Kidney (tissue), 14 donors: ENCODE results near the gene RETREG3. TPM values are rescaled to one million over a fixed set of nuclear protein-coding genes. Genes with fewer than 3 reads are reported as not detected.
A peak's percentile ranks its signal among the peaks of the same experiment; 100 is the strongest.
"Not testable (repeated sequence)": the region's sequence is repeated elsewhere in the genome, so short reads cannot be mapped to it uniquely, and the experiment has no call there.

ENCODE experiments used
- DNase-seq, 5 donors: peaks; one replicate each; pipeline ENCODE4 v3.0.0-alpha.2; 2013 to 2020
- FAIRE-seq: peaks from 2 replicates; lab custom pipeline; 2012; peaks lifted over from hg19 to GRCh38; lab: Jason Lieb, UNC
- H3K27ac ChIP-seq, 2 donors: one replicate each; pipeline ENCODE4 v1.7.0; 2013; ENCODE audit warnings: low read depth in 2 of 2, low read length in 2 of 2, inconsistent platforms in 1 of 2
- H3K27me3 ChIP-seq: one replicate; pipeline ENCODE4 v1.7.1; 2013; ENCODE audit warnings: low read length, inconsistent platforms; ENCODE audit not compliant: control insufficient read depth, insufficient read depth
- H3K36me3 ChIP-seq, 3 donors: one replicate each; pipeline versions ENCODE4 v1.7.0 to v1.7.1; 2013; ENCODE audit warnings: low read length in 3 of 3, control low read depth in 1 of 3, inconsistent platforms in 1 of 3; ENCODE audit not compliant: insufficient read depth in 3 of 3, control insufficient read depth in 2 of 3
- H3K4me1 ChIP-seq, 3 donors: one replicate each; pipeline versions ENCODE4 v1.7.0 to v1.7.1; 2013; ENCODE audit warnings: low read length in 3 of 3, inconsistent platforms in 1 of 3, low read depth in 1 of 3; ENCODE audit not compliant: control insufficient read depth in 2 of 3, insufficient read depth in 2 of 3
- H3K4me3 ChIP-seq, 3 donors: one replicate each; pipeline versions ENCODE4 v1.7.0 to v1.8.1; 2013; ENCODE audit warnings: low read length in 3 of 3, control low read depth in 1 of 3, inconsistent platforms in 1 of 3
- H3K9ac ChIP-seq, 3 donors: one replicate each; pipeline versions ENCODE4 v1.7.0 to v1.7.1; 2013; ENCODE audit warnings: low read length in 3 of 3, control low read depth in 1 of 3, inconsistent platforms in 1 of 3
- H3K9me3 ChIP-seq, 3 donors: one replicate each; pipeline versions ENCODE4 v1.7.0 to v1.7.1; 2013; ENCODE audit warnings: low read length in 3 of 3, control low read depth in 1 of 3, inconsistent platforms in 1 of 3; ENCODE audit not compliant: control insufficient read depth in 2 of 3, insufficient read depth in 1 of 3
- intact Hi-C: fragments of 100-400 bp; cut with DNase I; formaldehyde crosslinking; loops from one replicate; pipeline ENCODE4 v1.11.1; 2022
- polyA plus RNA-seq: library from polyadenylated mRNA; stranded (reverse); fragments of 350-450 nt; fragmentation: Illumina TruSeq; extraction: RNeasy Lipid Tissue Mini Kit (QIAGEN cat#74804); gene quantifications from one replicate; pipeline ENCODE4 v1.2.3, GENCODE V29; 2014; ENCODE audit warnings: low read depth, low replicate concordance; ENCODE audit not compliant: insufficient read depth
- total RNA-seq: library from RNA; stranded (reverse); fragmentation: NEBNext Ultra II Directional; extraction: Animal tissue kit (Norgen Biotek cat#: 25700); gene quantifications from one replicate; pipeline ENCODE4 v1.2.1, GENCODE V29; 2021
- TF ChIP-seq, protein P1 (sequence below): IDR thresholded peaks from 3 replicates; pipeline ENCODE4 v1.5.1; 2012; ENCODE audit warnings: mild to moderate bottlenecking, moderate library complexity, borderline replicate concordance; ENCODE audit not compliant: insufficient read depth; ENCODE audit errors: extremely low read depth
- donor health status: control.
- donor health status: control.
- donor health status: control.
- donor health status: control.
- donor health status: control.
- donor health status: DM: yes; HTN: yes; CAD: no.
- donor health status: Normal renal cell carcinoma (clear cell type).

The RETREG3 gene
- total and polyA plus RNA-seq, 2 donors from 2014 or later, result 22.6 to 69.5 TPM

GRCh38 chr17:42632949-42633444 is 23.8 kb upstream of the RETREG3 start:
- no peak for FAIRE-seq
- no peak overlapping the region for H3K4me3 ChIP-seq
- no peaks in the 10 kb centered on the region for H3K27me3 ChIP-seq
- no peaks in the 10 kb centered on the region for H3K9me3 ChIP-seq
- no peak overlapping the region for H3K27ac ChIP-seq
- peak in 1 of 5 donors; percentile 9 for DNase-seq
- no peak overlapping the region for H3K9ac ChIP-seq
- TF ChIP-seq, protein P1, sequence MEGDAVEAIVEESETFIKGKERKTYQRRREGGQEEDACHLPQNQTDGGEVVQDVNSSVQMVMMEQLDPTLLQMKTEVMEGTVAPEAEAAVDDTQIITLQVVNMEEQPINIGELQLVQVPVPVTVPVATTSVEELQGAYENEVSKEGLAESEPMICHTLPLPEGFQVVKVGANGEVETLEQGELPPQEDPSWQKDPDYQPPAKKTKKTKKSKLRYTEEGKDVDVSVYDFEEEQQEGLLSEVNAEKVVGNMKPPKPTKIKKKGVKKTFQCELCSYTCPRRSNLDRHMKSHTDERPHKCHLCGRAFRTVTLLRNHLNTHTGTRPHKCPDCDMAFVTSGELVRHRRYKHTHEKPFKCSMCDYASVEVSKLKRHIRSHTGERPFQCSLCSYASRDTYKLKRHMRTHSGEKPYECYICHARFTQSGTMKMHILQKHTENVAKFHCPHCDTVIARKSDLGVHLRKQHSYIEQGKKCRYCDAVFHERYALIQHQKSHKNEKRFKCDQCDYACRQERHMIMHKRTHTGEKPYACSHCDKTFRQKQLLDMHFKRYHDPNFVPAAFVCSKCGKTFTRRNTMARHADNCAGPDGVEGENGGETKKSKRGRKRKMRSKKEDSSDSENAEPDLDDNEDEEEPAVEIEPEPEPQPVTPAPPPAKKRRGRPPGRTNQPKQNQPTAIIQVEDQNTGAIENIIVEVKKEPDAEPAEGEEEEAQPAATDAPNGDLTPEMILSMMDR, result no peak
- no peaks in the 10 kb centered on the region for H3K4me1 ChIP-seq
- H3K36me3 ChIP-seq, result no peaks in the 10 kb centered on the region
- intact Hi-C loops, result no loop called here

DNA sequence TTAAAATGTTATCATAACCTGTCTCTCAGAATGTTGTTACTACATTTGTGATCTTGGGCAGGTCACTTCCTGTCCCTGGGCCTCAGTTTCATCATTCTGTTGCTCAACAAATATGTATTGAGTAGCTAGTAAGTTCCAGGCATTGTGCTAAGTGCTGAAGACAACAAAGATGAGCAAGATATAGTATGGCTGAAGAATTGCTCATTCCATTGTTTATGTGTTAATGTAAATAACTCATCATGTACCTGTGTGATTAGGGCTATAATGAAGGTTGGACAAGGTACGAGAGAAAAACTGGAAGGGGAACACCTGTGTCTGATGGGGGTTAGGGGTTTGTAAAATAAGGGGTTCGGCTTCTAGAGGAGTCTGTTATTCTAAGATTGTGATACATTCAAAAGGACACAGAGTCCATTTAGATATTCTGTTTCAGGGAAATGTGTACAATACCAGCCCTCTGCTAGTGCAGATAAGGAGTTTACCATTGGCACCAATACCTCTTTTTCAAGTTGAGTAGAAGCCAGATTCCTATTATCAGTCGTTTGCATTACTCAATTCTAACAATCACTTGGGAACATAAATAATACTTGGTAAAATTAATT is 20.3 kb upstream of the RETREG3 start:
- H3K4me3 ChIP-seq, result no peak overlapping the region
- no peaks in the 10 kb centered on the region for H3K27me3 ChIP-seq
- intact Hi-C loops, result no loop called here
- no peak overlapping the region for H3K27ac ChIP-seq
- TF ChIP-seq, protein P1, result no peak
- no peak overlapping the region for H3K9ac ChIP-seq
- no peaks in the 10 kb centered on the region for H3K36me3 ChIP-seq
- no peaks in the 10 kb centered on the region for H3K4me1 ChIP-seq
- FAIRE-seq (no peak), DNase-seq (no peak)
- H3K9me3 ChIP-seq, result no peaks in the 10 kb centered on the region

GRCh38 chr17:42627032-42627764 is 18.0 kb upstream of the RETREG3 start:
- H3K27ac ChIP-seq, H3K4me3 ChIP-seq, H3K9me3 ChIP-seq, FAIRE-seq, H3K4me1 ChIP-seq, H3K9ac ChIP-seq, intact Hi-C loops, H3K36me3 ChIP-seq, H3K27me3 ChIP-seq: not testable (repeated sequence)
- DNase-seq, result peak in 1 of 5 donors; percentile 9

- TF ChIP-seq, protein P1, result no peak
- Histone ChIP-seq H3K27me3 (no peaks in the 10 kb centered on the region), H3K36me3 (no peaks in the 10 kb centered on the region), H3K9me3 (no peaks in the 10 kb centered on the region), H3K9ac (no peak overlapping the region), H3K27ac (no peak overlapping the region), H3K4me3 (no peak overlapping the region), H3K4me1 (no peaks in the 10 kb centered on the region)
- no peak for DNase-seq
- FAIRE-seq, result no peak
- intact Hi-C loops, result no loop called here
Observed at GRCh38 chr17:42623732-42624596, 14.8 kb upstream of the RETREG3 start.
